ENCODE measurements around the gene DOCK1.

DNA sequence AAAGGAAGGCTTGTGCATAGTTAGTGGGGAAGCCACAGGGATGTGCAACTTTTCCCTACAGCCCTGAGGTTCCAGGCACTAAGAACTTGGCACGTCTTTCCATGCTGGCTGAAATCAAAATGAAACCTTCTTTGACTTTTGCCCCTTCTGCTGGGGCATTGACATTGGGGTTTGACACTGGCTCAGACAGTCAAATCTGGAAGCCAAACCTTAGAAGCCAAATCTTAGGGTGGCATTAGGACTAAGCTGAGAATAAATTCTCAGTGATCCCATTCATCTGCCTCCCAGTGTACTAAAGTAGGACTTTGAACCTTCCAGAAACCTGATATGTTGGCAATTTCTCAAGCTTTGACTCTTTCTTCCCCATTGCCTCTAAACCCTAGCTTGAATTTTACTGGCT, 322.4 kb downstream of the DOCK1 start:
- no peak for TF ChIP-seq EZH2phosphoT487 (IDR thresholded peaks at IDR 0.05; ENCODE audit: low read length)
- TF ChIP-seq, protein P1, sequence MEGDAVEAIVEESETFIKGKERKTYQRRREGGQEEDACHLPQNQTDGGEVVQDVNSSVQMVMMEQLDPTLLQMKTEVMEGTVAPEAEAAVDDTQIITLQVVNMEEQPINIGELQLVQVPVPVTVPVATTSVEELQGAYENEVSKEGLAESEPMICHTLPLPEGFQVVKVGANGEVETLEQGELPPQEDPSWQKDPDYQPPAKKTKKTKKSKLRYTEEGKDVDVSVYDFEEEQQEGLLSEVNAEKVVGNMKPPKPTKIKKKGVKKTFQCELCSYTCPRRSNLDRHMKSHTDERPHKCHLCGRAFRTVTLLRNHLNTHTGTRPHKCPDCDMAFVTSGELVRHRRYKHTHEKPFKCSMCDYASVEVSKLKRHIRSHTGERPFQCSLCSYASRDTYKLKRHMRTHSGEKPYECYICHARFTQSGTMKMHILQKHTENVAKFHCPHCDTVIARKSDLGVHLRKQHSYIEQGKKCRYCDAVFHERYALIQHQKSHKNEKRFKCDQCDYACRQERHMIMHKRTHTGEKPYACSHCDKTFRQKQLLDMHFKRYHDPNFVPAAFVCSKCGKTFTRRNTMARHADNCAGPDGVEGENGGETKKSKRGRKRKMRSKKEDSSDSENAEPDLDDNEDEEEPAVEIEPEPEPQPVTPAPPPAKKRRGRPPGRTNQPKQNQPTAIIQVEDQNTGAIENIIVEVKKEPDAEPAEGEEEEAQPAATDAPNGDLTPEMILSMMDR (IDR thresholded peaks at IDR 0.05; ENCODE audit: low read length), result no peak

Measured in MM.1S (cell line).